ENCODE measurements around the gene PLK1.

PLK1 gene

GRCh38 chr16:23640931-23641765 lies 37.5 kb upstream of the PLK1 start, which contains the start of the genes DCTN5 and PALB2:
TSS of gene DCTN5 (plus strand) at chr16:23641466. CDS start at chr16:23641543, 77 bp downstream.
TSS of gene PALB2 (minus strand) at chr16:23641310. CDS start at chr16:23641157, 153 bp downstream.
- peak; percentile 95 for DNase-seq (ENCODE audit: low spot score)
- H3K27ac ChIP-seq = peak within 1 kb of the TSS; percentile 81
- ChIA-PET POLR2A (ENCODE audit: low non-redundant PET) (no interaction called here), CTCF (no interaction called here)
- no peak for TF ChIP-seq CTCF (conservative IDR thresholded peaks at IDR 0.05; ENCODE audit: low read depth)

- no peak for TF ChIP-seq CTCF (conservative IDR thresholded peaks at IDR 0.05; ENCODE audit: low read depth)
- DNase-seq (ENCODE audit: low spot score) = no peak
- H3K27ac ChIP-seq = peak overlapping the region; percentile 81
- ChIA-PET CTCF (no interaction called here), POLR2A (ENCODE audit: low non-redundant PET) (interaction anchor here (0.6 to 0.7 kb wide), 2 partner anchors 12 to 25 kb away, joined by 3 read pairs; no protein-coding TSS in a partner anchor)
Observed at GRCh38 chr16:23642246-23642774, 36.4 kb upstream of the PLK1 start.

GRCh38 chr16:23650674-23651416 lies 27.8 kb upstream of the PLK1 start:
- DNase-seq (ENCODE audit: low spot score) = no peak
- no peak overlapping the region for H3K27ac ChIP-seq
- POLR2A ChIA-PET (ENCODE audit: low non-redundant PET) = no interaction called here
- no peak for TF ChIP-seq CTCF (conservative IDR thresholded peaks at IDR 0.05; ENCODE audit: low read depth)
- CTCF ChIA-PET = interaction anchor here (0.6 kb wide), 1 partner anchor 1372 kb away, joined by 5 read pairs; no protein-coding TSS in a partner anchor

- no peak for DNase-seq (ENCODE audit: low spot score)
- POLR2A ChIA-PET (ENCODE audit: low non-redundant PET) = no interaction called here
Observed at GRCh38 chr16:23651943-23652468, 26.7 kb upstream of the PLK1 start.

GRCh38 chr16:23663918-23664317 lies 14.8 kb upstream of the PLK1 start:
- POLR2A ChIA-PET (ENCODE audit: low non-redundant PET) = no interaction called here
- CTCF ChIA-PET = interaction anchor here (0.6 to 0.7 kb wide), 2 partner anchors 34 to 1704 kb away, joined by 3 to 4 read pairs; no protein-coding TSS in a partner anchor
- no peak for TF ChIP-seq CTCF (conservative IDR thresholded peaks at IDR 0.05; ENCODE audit: low read depth)
- no peak overlapping the region for H3K27ac ChIP-seq
- no peak for DNase-seq (ENCODE audit: low spot score)

More at GRCh38 chr16:23651943-23652468, 26.7 kb upstream of the PLK1 start:
- CTCF ChIA-PET = interaction anchor here (0.6 kb wide), 1 partner anchor 1373 kb away, joined by 5 read pairs; no protein-coding TSS in a partner anchor
- no peak overlapping the region for H3K27ac ChIP-seq
- TF ChIP-seq CTCF (conservative IDR thresholded peaks at IDR 0.05; ENCODE audit: low read depth) = no peak
